Fibroblast of pulmonary artery (primary cell): ENCODE measurements around the gene GDPD3.

Experiments
- DNase-seq: peaks from one replicate; pipeline ENCODE4 v3.0.0-alpha.2; 2010; ENCODE audit warnings: low read depth
- H3K4me3 ChIP-seq: replicated peaks from 2 replicates; pipeline ENCODE4 v1.5.1; 2011; ENCODE audit warnings: low read depth, mild to moderate bottlenecking, control low read depth, low read length, moderate library complexity
- CTCF ChIP-seq: IDR thresholded peaks from 2 replicates; pipeline ENCODE4 v1.5.1; 2011; ENCODE audit warnings: mild to moderate bottlenecking, control low read depth, low read length, inconsistent platforms; ENCODE audit errors: missing control alignments

The GDPD3 gene

GRCh38 chr16:30108059-30108850 lies 5.1 kb downstream of the GDPD3 start:
- TF ChIP-seq CTCF: no peak
- DNase-seq: no peak
- H3K4me3 ChIP-seq: no peak overlapping the region

DNA sequence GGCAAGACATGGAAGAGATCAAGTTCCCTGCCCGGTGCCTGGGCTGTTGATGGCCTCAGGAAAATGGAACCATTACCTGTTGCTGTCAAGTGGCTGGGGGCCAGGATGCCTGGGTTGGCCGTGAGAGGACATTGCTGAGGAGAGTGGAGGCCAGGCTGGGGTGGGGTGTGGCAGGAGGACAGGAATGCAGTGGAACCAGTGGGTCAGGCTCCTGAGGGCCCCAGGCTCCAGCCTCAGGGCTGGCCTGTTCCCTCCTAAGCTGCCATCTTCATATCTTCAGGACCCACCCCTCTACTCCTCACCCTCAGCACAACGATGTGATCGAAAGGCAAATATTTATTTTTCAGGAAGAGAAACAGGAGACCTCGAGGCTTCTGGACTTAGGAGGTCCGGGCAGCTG lies 8.8 kb downstream of the GDPD3 start:
- H3K4me3 ChIP-seq: no peak overlapping the region
- no peak for DNase-seq
- no peak for TF ChIP-seq CTCF

- H3K4me3 ChIP-seq: no peak overlapping the region
- DNase-seq: no peak
- no peak for TF ChIP-seq CTCF
These were observed 9.2 kb downstream of the GDPD3 start for GRCh38 chr16:30104090-30104489.

- TF ChIP-seq CTCF: no peak
- no peak overlapping the region for H3K4me3 ChIP-seq
- no peak for DNase-seq
These were observed 16.3 kb downstream of the GDPD3 start for GRCh38 chr16:30096862-30097563.

GRCh38 chr16:30096105-30096861 lies 17.1 kb downstream of the GDPD3 start, which contains the start of gene YPEL3:
YPEL3 (minus strand) TSS chr16:30096213; CDS start chr16:30095482, 731 bp downstream.
- DNase-seq: peak; percentile 89
- TF ChIP-seq CTCF: no peak
- peak within 1 kb of the TSS; percentile 80 for H3K4me3 ChIP-seq

- no peak for TF ChIP-seq CTCF
- H3K4me3 ChIP-seq: peak overlapping the region; percentile 80
- DNase-seq: no peak
These were observed 17.9 kb downstream of the GDPD3 start for GRCh38 chr16:30095166-30096078.
